ENCODE results near the gene ACOXL.

Gene ACOXL

GRCh38 chr2:110804433-110804832, 72.1 kb downstream of the ACOXL start:
- H3K4me1 Mint-ChIP-seq (ENCODE audit: low read depth) = peaks cover 4% of the 10 kb centered on the region
- H3K27ac Mint-ChIP-seq = no peak overlapping the region
- no peak overlapping the region for H3K4me3 Mint-ChIP-seq
- H3K27me3 Mint-ChIP-seq (ENCODE audit: low read depth) = peaks cover 37% of the 10 kb centered on the region
- H3K9me3 Mint-ChIP-seq = peaks cover 7% of the 10 kb centered on the region
- H3K36me3 Mint-ChIP-seq (ENCODE audit: low read depth) = no peaks in the 10 kb centered on the region
- DNase-seq (ENCODE audit: low spot score) = no peak

DNA sequence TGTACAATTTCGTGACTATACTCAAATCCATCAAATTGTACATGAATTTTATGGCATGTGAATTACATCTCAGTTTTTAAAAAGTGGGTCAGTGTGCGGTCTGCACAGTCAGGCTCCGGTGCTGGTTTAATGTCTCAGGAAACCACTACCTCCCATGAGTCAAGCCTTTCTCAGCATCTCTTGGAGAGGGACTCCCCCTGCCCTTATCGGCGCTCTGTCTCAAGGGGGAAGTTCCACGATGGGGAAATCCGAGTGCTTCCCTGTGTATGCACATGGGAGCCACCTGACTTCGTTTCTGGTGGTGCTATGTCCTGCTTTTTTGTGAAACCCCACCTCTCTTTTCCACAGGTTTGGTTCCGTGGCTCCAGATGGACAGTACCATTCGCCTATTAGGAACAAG, 72.5 kb downstream of the ACOXL start:
- H3K36me3 Mint-ChIP-seq (ENCODE audit: low read depth) = no peaks in the 10 kb centered on the region
- peak; percentile 80 for DNase-seq (ENCODE audit: low spot score)
- peaks cover 38% of the 10 kb centered on the region for H3K27me3 Mint-ChIP-seq (ENCODE audit: low read depth)
- no peak overlapping the region for H3K4me3 Mint-ChIP-seq
- H3K9me3 Mint-ChIP-seq = peaks cover 7% of the 10 kb centered on the region
- peaks cover 4% of the 10 kb centered on the region for H3K4me1 Mint-ChIP-seq (ENCODE audit: low read depth)
- no peak overlapping the region for H3K27ac Mint-ChIP-seq

DNA sequence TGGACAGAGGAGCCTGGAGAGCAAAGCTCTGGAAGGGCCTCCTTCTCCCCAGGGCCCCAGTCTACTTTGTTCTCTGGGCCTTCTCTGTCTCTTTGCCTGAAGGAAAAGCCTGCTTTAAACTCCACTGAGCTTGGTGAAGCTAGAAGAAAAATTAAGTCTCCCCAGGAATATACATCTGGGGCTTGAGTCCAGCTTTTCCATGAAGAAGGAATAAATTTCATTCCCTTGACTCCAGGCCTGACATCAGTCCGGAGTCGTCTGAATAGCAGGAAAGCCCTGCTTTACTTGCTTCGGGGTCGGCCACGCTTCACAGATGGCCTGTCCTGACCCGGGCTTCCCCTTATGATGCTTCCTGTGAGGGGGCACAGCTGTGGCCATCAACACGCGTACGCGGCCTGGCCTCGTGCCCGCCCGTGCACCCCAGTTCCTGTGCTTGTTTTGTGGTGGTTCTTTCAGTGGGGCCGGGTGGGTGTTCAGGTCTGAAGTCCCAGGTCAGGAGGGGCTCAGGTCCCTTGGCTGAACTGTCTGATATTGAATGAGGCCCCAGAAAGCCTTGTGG, 73.6 kb downstream of the ACOXL start:
- H3K27me3 Mint-ChIP-seq (ENCODE audit: low read depth) = peaks cover 42% of the 10 kb centered on the region
- no peaks in the 10 kb centered on the region for H3K36me3 Mint-ChIP-seq (ENCODE audit: low read depth)
- peaks cover 7% of the 10 kb centered on the region for H3K9me3 Mint-ChIP-seq
- no peak overlapping the region for H3K4me3 Mint-ChIP-seq
- H3K27ac Mint-ChIP-seq = no peak overlapping the region
- DNase-seq (ENCODE audit: low spot score) = no peak
- peaks cover 4% of the 10 kb centered on the region for H3K4me1 Mint-ChIP-seq (ENCODE audit: low read depth)

GRCh38 chr2:110807522-110807921, 75.1 kb downstream of the ACOXL start:
- Mint-ChIP-seq H3K4me1 (ENCODE audit: low read depth) (peaks cover 7% of the 10 kb centered on the region), H3K27me3 (ENCODE audit: low read depth) (peaks cover 41% of the 10 kb centered on the region), H3K4me3 (no peak overlapping the region), H3K9me3 (peaks cover 7% of the 10 kb centered on the region), H3K36me3 (ENCODE audit: low read depth) (no peaks in the 10 kb centered on the region), H3K27ac (no peak overlapping the region)
- DNase-seq (ENCODE audit: low spot score) = no peak

DNA sequence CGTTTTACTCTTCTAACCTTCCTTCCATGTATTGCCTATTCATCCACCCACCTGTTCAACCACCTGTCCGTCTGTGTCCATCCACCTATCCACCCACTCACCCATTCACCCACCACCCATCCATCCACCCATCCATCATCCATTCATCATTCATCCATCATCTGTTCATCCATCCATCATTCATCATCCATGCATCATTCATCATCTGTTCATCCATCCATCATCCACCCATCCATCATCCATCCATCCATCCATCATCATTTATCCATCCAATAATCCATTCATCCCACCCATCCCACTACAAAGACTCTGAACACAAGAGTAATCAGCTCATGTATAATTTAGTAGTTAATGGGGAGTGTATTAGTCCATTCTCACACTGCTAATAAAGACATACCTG, 78.0 kb downstream of the ACOXL start:
- Mint-ChIP-seq H3K27me3 (ENCODE audit: low read depth) (peaks cover 28% of the 10 kb centered on the region), H3K36me3 (ENCODE audit: low read depth) (no peaks in the 10 kb centered on the region), H3K9me3 (no peaks in the 10 kb centered on the region), H3K27ac (no peak overlapping the region), H3K4me1 (ENCODE audit: low read depth) (peaks cover 2% of the 10 kb centered on the region), H3K4me3 (no peak overlapping the region)
- no peak for DNase-seq (ENCODE audit: low spot score)

DNA sequence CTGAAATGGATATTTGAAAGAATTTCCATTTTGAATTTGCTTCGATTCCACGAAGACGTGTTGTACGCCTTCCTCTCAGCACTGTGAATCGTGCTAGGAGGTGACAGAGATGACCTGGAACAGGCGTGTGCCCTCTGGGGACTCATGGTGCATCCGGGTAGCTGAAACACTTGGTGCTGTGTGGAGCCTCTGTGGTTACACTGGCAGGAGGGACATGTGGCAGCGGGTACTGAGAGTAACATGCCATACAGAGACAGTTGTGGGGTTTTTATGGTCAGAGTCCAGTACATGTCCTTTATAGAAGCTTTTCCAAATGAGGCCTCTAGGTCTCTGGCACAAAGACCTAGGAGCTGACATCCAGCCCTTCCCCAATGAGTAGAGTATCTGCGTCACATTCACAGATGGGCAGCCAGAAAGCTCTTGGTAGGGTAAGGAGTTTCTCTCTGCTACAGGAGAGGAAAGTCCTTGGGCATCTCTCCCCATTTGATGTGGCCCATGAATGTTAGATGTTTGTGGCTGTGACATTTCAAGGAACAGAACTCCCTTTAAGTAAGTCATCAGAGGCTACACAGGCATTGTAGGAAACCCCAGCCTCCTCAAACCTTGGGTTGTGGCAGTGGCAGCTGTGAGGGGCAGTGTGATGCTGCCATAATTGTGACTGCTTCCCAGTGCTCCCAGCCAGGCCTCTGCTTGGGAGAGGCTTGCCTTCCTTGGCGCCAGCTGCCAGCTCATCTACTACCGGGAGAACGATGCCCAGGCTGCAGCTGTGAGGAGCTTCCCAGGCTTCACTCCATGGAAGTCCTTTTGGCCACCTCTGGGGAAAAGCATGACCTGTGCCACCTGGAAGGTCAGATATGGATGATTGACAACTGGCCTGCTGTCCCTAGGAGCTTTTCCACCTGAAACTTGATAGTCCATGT, 80.6 kb downstream of the ACOXL start:
- DNase-seq (ENCODE audit: low spot score) = no peak
- H3K27me3 Mint-ChIP-seq (ENCODE audit: low read depth) = peaks cover 26% of the 10 kb centered on the region
- H3K4me1 Mint-ChIP-seq (ENCODE audit: low read depth) = peaks cover 2% of the 10 kb centered on the region
- H3K36me3 Mint-ChIP-seq (ENCODE audit: low read depth) = no peaks in the 10 kb centered on the region
- H3K27ac Mint-ChIP-seq = no peak overlapping the region
- H3K9me3 Mint-ChIP-seq = no peaks in the 10 kb centered on the region
- no peak overlapping the region for H3K4me3 Mint-ChIP-seq

- H3K27me3 Mint-ChIP-seq (ENCODE audit: low read depth) = peaks cover 24% of the 10 kb centered on the region
- no peaks in the 10 kb centered on the region for H3K36me3 Mint-ChIP-seq (ENCODE audit: low read depth)
- H3K4me3 Mint-ChIP-seq = no peak overlapping the region
- no peak for DNase-seq (ENCODE audit: low spot score)
- H3K27ac Mint-ChIP-seq = no peak overlapping the region
- peaks cover 2% of the 10 kb centered on the region for H3K4me1 Mint-ChIP-seq (ENCODE audit: low read depth)
- no peaks in the 10 kb centered on the region for H3K9me3 Mint-ChIP-seq
Measured at GRCh38 chr2:110813896-110814295, 81.5 kb downstream of the ACOXL start.

DNA sequence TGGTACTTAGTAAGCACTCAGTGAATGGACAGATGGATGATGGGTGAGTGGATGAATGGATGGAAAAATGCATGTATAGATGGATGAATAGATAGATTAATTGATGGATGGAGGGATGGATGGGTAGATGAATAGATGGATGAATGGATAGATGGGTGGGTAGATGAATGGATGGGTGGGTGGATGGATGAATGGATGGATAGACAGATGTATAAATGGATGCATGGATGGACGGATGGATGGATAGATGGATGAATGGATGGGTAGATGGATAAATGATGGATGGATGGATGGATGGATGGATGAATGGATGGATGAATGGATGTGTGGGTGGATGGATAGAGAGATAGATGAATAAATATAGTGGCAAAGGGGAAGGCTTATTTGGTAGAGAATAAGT, 83.6 kb downstream of the ACOXL start:
- Mint-ChIP-seq H3K4me3 (no peak overlapping the region), H3K9me3 (no peaks in the 10 kb centered on the region), H3K27me3 (ENCODE audit: low read depth) (peaks cover 32% of the 10 kb centered on the region), H3K27ac (no peak overlapping the region), H3K36me3 (ENCODE audit: low read depth) (no peaks in the 10 kb centered on the region), H3K4me1 (ENCODE audit: low read depth) (peaks cover 2% of the 10 kb centered on the region)
- no peak for DNase-seq (ENCODE audit: low spot score)

- DNase-seq (ENCODE audit: low spot score) = no peak
- Mint-ChIP-seq H3K4me1 (ENCODE audit: low read depth) (peaks cover 2% of the 10 kb centered on the region), H3K36me3 (ENCODE audit: low read depth) (no peaks in the 10 kb centered on the region), H3K9me3 (no peaks in the 10 kb centered on the region), H3K4me3 (no peak overlapping the region), H3K27ac (no peak overlapping the region), H3K27me3 (ENCODE audit: low read depth) (peaks cover 30% of the 10 kb centered on the region)
Measured at GRCh38 chr2:110816404-110817365, 84.3 kb downstream of the ACOXL start.

GRCh38 chr2:110818767-110819481, 86.6 kb downstream of the ACOXL start:
- Mint-ChIP-seq H3K9me3 (peaks cover 4% of the 10 kb centered on the region), H3K4me3 (no peak overlapping the region)

DNA sequence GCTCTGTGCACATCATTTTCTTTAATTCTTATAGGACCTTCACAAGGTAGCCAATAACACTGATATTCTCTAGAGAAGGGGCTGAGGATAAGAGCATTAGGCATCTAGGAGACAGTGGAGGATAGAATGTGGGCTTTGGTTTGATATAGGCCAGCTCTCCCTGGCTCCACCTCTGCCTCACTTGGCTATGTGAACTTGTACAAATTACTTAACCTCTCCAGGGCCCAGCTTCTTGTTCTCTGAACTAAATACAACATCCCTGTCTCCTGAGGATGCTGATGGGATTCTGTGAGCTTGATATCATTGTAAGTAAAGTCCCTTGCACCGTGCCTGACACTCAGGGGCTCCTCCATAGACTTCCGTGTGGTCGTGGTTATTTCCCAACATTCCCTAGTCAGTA, 87.3 kb downstream of the ACOXL start:
- Mint-ChIP-seq H3K27ac (no peak overlapping the region), H3K4me3 (no peak overlapping the region), H3K36me3 (ENCODE audit: low read depth) (no peaks in the 10 kb centered on the region), H3K4me1 (ENCODE audit: low read depth) (no peaks in the 10 kb centered on the region), H3K27me3 (ENCODE audit: low read depth) (peaks cover 41% of the 10 kb centered on the region), H3K9me3 (peaks cover 9% of the 10 kb centered on the region)
- no peak for DNase-seq (ENCODE audit: low spot score)

More at GRCh38 chr2:110818767-110819481, 86.6 kb downstream of the ACOXL start:
- Mint-ChIP-seq H3K27me3 (ENCODE audit: low read depth) (peaks cover 35% of the 10 kb centered on the region), H3K4me1 (ENCODE audit: low read depth) (no peaks in the 10 kb centered on the region), H3K36me3 (ENCODE audit: low read depth) (no peaks in the 10 kb centered on the region), H3K27ac (no peak overlapping the region)
- no peak for DNase-seq (ENCODE audit: low spot score)

- H3K27me3 Mint-ChIP-seq (ENCODE audit: low read depth) = peaks cover 45% of the 10 kb centered on the region
- H3K4me3 Mint-ChIP-seq = no peak overlapping the region
Measured at GRCh38 chr2:110820128-110820527, 87.8 kb downstream of the ACOXL start.

GRCh38 chr2:110823165-110823564, 90.8 kb downstream of the ACOXL start:
- Mint-ChIP-seq H3K9me3 (peaks cover 9% of the 10 kb centered on the region), H3K27ac (no peak overlapping the region), H3K4me1 (ENCODE audit: low read depth) (peaks cover 4% of the 10 kb centered on the region), H3K4me3 (no peak overlapping the region), H3K27me3 (ENCODE audit: low read depth) (peaks cover 54% of the 10 kb centered on the region), H3K36me3 (ENCODE audit: low read depth) (no peaks in the 10 kb centered on the region)
- no peak for DNase-seq (ENCODE audit: low spot score)

More at GRCh38 chr2:110820128-110820527, 87.8 kb downstream of the ACOXL start:
- H3K9me3 Mint-ChIP-seq = peaks cover 9% of the 10 kb centered on the region
- no peaks in the 10 kb centered on the region for H3K4me1 Mint-ChIP-seq (ENCODE audit: low read depth)
- no peaks in the 10 kb centered on the region for H3K36me3 Mint-ChIP-seq (ENCODE audit: low read depth)
- DNase-seq (ENCODE audit: low spot score) = no peak
- no peak overlapping the region for H3K27ac Mint-ChIP-seq
